NCI-H146 treated with DMSO at 0.1 percent for 48 hours (cell line): ENCODE data around the gene LMAN2.
"Not testable (repeated sequence)": the region's sequence is repeated elsewhere in the genome, so short reads cannot be mapped to it uniquely, and the experiment has no call there.

ENCODE experiments used
- DNase-seq: peaks from one replicate; lab custom pipeline; 2025; ENCODE audit not compliant: unreplicated experiment; lab: John Stamatoyannopoulos, UW

The LMAN2 gene

DNA sequence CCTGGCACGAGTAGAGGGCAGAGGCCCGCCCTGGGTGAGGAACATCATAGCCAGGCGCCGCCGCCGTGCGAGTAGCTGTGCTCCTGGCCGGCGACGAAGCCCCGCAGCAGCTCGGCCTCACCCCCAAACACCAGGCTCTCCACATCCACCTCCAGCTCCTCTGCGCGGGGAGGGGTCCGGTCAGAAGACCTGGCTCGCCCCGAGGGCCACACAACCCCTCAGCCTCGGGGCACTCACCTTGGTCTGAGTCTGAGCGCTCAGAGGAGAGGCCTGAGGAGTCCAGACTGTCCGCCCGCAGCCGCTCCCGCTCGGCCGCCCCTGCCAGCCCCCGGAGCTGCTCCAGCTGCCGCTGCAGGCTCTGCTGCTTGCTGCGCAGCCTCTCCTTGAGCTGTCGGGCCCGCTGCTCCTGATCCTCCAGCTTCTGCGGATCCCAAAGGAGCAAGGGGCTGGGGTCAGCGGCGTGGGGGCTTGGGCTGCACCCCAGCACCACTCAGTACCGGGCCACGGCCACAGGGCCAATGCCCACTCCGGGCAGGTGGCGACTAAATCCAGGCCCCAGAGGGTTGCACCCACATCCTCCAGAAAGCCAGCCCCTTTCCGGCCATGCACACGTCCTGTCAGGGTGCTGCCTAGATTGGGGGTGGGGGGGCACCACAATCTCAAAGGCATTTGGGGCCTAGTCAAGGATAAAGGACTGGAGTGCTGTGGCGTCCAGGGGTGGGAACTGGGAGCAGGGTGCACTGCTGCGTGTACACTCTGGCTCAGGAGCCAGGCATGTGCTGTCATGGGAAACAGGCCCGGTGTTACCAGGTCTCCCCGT is 43.7 kb downstream of the LMAN2 start:
- DNase-seq = no peak

DNA sequence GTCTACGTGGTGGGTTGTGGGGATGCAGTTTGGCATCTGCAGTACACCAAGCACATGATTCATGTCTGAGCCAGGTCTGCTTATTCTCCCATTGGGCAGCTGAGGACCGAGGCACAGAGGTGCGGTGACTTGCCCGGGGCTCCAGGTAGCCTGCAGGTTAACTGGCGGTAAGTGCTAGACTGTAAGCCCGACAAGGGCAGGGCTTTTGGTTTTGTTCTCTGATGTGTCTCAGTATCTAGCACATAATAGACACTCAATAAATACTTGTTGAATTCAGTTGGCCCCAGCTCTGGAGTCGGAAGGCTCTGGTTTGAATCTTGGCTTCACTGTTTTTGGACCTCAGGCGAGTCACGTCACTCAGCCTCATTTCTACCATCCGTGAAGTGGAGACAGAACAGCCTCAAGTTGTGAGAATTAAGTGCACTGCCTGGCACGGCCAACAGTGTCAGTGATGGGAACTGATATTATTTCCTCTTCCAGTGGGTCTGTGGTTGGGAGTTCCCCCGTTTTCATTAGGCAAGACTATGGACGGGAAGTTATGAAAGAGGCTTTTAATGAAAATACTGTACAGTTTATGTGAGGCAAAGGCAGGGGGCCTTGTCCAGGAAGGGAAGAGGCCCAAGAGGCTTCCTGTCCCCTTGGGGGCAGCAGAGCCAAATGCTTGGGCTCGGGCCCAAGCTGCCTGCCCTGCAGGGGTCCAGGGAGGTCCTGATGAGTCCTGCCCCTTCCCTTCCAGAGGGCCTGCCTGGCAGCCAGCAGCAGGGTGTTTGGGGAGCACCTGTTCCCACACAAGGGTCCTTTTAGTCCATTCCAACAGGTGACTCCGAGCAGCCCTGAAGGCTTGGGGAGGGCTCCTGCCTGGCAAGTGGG is 44.6 kb downstream of the LMAN2 start:
- no peak for DNase-seq

DNA sequence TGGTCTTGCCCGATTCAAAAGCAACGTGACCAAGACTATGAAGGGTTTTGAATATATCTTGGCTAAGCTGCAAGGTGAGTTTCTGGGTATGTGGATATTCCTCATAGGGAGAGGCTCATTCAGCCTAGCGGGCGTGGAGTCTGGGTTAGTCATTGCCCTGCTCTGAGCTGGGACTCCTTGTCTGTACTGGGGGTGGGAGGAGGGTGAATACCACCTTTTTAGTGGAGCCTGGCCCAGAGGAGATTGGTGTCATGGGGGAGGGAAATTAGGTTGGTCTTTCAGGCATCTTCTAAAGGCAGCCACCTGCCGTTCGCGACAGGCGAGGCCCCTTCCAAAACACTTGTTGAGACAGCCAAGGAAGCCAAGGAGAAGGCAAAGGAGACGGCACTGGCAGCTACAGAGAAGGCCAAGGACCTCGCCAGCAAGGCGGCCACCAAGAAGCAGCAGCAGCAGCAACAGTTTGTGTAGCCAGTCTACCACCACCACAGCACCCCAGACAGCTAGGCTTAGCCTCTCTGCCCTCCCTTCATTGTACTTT is 45.3 kb downstream of the LMAN2 start:
- not testable (repeated sequence) for DNase-seq

DNA sequence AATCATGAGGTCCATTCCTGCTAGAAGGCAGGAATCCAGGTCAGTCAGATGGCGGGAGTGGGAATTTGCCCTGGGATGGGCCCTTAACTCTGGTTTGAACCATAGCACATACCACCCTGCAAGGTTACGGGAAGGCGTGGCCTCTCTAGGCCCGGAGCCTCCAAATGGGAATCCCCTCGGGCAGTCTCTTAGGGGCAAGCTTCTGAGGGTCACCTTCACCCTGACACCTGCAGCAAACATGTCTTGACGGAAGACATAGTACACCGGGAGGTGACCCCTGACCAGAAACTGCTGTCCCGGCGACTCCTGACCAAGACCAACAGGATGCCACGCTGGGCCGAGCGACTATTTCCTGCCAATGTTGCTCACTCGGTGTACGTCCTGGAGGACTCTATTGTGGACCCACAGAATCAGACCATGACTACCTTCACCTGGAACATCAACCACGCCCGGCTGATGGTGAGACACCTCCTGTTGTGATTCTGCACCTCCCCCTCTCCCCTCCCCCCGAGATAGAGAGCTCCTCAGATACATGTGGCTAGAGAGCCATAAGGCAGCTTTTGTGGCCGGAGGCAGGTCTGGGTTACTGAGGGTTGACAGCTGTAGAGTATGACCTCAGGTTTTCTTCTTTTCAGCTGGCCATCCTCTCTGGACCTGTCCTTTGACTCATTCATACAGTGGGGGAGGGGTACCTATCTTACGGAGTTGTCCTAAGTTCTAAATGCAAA is 46.9 kb downstream of the LMAN2 start:
- no peak for DNase-seq

DNA sequence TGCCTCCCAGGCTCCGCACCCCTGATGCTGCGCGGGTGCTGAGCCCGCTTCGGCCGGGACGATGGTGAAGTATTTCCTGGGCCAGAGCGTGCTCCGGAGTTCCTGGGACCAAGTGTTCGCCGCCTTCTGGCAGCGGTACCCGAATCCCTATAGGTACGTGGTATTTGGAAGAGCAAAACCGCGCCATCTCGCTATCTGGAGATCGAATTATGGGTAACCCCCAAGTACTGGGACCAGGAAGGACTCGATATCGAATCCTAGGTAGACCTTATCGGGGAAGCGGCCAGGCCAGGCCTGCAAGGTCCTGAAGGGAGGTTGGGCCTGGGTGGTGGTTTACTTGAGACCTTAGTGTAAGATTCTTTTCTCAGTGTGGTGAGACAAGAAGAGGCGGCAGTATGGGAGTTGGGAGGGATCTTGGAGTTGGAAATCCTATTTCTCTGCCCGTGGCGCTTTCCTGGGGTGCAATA is 47.5 kb downstream of the LMAN2 start:
- DNase-seq = no peak

DNA sequence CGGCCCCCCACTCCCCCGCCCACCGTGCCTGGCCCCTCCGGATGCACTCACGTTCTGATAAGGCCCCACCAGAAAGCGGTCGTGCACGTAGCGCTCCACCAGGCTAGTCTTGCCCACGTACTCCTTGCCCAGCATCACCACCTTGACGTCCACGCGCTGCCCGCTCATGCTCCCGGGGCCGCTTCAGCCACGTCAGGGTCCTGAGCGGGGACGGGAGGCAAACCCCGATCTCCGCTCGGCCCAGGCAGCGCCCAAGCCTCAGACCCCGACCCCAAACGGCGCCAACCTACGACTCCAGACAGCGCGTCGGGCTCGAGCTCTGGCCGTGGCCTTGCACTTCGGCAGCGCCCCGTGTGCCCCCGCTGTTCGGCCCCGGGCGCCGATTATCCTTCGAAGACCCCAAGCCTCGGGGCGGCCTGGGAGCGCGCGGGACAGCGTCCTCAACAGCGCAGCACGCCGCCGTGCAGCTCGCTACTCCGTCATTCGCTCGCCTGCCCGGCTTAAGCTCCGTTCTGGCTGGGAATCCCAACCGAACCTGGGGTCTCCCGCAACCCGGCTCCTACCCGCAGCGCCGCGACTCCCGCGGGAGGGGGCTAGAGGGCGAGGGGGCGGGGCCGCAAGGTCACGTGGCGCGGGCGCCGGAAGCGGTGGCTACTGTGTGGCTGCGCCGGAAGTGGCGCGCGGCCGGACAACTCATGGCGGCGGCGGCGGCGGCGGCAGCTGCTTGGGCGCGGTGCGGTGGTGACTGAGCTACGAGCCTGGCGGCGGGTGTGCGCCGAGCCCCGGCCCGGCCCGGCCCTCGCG is 48.1 kb downstream of the LMAN2 start, which contains the start of the genes PRELID1 and RAB24:
PRELID1 (plus strand) TSS at position 679 of the 804 bp plus-strand sequence. CDS start 187 bp downstream, outside the sequence.
RAB24 (minus strand) TSS at position 599 of the 804 bp plus-strand sequence; CDS start at position 168, 431 bp downstream.
- DNase-seq = peak; percentile 26

DNA sequence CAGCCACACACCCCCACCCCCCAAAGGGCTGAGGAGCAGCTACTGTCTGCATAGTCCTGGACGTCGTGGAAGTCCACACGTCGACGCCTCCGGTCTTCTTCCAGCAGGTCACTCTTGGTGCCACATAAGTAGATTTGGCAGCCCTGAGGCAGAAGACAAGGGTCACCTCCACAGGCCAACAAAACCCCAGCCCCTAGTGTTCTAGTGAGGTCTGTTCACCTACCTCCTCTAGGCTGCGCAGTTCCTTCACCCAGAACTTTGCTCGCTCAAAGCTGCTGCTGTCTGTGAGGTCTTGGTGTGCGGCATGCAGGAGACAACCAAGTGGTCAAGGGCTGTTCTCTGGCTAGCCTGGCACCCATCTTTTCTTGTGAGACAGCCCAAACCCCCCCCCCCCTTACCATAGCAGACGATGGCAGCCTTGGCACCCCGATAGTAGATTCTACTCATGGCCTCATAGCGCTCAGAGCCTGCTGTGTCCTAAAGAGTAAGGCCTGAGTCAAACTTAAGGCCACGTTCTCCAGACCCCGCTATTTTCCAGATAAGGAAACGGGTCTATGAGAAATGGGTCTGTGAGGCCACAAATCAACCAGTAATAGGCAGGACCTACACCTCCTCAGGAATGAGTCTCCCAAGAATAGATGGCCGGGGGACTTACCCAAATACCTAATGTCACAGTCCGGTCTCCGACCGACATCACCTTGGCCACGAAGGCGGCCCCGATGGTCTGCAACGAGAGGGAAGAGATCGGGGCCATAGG is 48.9 kb downstream of the LMAN2 start:
- DNase-seq = no peak

DNA sequence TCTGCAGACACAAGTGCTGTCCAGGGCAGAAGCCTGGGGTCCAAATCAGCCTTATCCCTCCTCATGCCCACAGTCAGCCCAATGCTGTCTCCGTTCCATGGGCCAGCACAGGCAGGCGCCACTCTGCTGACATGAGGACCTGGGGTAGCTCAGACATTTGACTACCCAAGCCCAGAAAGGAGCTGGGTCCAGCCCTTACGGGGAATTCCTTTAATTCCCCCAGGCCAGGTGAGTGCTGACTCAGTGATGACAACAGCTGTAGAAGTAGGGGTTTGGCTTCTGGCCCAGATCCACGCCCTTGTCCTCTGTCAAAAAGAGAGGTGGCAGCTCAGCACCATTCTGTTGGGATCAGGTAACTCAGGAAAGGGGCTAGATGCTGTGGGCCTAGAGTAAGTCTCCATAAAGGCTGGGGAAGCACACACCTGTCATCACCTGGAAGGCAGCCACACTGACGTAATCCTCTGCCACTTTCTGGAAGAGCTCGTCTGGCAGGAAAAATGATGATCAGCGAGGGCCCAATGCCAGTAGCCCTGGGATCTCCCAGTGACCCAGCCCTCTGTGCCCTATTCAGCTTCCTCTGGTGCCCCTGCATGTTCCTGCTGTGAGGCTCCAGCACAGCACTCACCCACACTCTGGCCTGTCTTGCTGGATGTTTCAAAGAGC is 49.8 kb downstream of the LMAN2 start:
- DNase-seq = no peak

DNA sequence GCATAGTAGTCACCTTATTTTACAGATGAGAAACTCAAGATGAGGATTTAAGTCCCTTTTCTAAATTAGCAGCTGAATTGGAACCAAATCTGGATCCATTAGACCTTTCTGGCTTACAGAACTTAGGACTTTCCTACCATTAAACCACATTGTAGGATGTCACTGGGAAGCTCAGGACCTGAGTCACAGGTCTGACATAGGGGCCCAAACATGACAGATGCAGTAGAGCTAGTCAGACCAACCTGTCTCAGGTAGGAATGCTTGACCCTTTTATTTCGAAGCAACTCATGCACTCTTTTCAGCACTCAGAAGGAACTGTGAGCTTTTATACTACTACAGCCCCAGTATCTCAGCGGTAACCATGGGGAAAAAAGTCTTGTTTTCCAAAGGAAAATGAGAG is 50.5 kb downstream of the LMAN2 start:
- DNase-seq = no peak

DNA sequence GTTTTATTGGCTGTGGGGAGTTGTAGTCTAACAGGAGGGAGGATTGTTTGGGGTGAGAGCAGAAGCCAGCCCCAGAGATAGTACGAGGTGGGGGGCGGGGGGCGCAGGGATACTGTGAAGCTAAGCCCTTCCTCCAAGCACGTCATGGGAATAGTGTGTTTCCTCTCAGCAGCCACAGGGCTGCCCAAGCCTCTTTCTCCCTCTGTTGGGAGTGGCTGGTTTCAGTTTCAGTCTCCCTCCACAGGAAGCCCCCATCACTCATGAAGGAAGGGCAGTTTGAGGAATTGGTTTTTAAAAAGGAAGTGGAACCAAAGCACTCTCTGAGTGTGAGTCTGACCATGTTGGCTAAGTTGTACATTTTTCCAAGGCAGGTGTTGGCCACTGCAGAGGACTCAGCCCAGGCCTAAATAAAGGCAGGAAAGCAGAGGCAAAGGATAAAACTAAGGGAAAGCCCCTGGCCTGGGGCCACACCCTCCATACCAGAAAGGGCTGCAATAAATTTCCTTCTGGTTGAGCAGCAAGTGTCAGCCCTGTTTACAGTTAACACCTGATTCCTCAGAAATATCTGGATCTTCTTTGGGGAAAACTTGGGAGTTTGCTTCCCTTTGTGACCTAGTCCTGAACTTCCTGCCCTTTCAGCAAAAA is 51.1 kb downstream of the LMAN2 start:
- DNase-seq = no peak

DNA sequence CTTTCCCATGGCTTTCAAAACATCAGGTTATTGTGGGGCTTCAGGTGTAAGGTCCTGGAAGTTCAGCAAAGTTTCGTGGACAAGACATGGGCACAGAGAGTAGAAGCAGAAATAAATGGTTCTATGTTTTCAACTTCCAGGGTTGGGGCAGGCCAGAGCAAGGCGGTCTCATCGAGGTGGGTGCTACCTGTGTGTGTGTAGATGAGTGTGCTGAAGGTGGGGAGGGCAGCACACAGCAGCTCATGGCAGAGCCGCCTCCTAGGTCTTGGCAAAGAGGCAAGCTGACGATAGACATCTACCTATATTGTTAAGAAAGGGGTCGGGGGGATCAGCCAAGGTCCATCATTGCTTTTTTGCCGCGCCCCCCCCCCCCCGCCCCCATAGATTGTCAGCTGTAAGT is 51.8 kb downstream of the LMAN2 start:
- DNase-seq = no peak

DNA sequence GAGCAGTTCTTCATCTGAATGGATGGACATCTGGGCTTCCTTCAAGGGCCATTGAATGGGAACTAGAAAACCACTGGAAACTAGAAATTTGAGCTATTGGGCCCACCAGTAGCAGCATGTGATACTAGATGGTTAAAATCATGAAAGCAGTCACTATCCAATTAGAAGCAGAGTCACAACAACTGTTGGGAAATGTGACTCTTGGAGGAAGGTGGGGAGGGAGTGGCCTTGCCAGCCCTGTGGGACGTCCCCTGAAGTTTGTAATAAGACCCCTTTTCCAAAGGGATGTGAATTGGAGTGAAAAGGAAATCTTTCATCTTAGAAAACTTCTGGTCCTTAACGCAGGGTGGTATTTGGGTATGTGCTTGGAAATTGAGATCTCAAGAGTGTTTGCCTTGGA is 53.5 kb downstream of the LMAN2 start:
- DNase-seq = no peak

DNA sequence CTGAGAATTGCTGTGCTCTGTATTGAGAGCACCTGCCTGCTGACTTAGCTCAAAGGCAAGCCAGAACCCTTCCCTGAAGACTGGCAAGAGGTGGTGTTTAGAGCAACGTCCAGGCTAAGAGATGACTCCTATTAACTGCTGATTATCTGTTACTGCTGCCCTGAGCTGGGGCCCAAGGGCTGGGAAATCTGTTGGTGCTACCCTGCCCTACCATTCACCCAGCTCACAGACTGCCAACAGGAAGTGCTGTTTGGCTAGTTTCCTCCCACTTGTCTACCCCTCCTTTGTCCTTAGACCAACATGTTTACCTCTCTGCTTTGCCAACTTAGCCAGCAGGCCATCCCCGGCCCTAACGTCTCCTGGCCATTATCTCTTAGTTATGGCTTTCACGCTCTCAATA is 54.9 kb downstream of the LMAN2 start:
- DNase-seq = no peak

DNA sequence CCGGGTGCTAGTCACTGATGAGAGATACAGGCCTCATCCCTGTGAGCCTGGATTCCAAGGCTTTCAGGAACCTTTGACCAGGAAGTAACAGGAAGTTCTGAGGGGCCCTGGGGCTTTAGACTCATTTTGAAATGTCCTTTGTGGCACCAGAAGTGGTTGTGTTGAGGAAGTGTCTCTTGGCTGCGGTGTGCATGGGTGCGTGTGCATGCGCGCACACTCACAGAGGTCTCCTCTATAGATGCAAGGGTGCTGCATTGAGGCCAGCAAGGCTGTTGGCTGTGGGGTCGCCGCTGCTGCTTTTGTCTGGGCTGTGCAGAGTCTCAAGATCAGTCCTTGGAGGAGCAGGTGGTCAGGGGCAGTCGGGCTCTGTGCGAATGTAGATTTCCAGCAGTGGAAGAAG is 55.5 kb downstream of the LMAN2 start:
- no peak for DNase-seq

DNA sequence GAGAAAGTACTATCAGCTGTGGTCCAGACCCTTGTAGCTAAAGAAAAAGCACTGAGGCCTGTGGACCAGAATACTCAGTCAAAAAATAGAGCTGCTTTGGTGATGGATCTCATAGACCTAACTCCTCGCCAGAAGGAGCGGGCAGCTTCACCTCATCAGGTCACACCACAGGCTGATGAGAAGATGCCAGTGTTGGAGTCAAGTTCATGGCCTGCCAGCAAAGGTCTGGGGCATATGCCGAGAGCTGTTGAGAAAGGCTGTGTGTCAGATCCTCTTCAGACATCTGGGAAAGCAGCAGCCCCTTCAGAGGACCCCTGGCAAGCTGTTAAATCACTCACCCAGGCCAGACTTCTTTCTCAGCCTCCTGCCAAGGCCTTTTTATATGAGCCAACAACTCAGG is 56.8 kb downstream of the LMAN2 start:
- DNase-seq = no peak

DNA sequence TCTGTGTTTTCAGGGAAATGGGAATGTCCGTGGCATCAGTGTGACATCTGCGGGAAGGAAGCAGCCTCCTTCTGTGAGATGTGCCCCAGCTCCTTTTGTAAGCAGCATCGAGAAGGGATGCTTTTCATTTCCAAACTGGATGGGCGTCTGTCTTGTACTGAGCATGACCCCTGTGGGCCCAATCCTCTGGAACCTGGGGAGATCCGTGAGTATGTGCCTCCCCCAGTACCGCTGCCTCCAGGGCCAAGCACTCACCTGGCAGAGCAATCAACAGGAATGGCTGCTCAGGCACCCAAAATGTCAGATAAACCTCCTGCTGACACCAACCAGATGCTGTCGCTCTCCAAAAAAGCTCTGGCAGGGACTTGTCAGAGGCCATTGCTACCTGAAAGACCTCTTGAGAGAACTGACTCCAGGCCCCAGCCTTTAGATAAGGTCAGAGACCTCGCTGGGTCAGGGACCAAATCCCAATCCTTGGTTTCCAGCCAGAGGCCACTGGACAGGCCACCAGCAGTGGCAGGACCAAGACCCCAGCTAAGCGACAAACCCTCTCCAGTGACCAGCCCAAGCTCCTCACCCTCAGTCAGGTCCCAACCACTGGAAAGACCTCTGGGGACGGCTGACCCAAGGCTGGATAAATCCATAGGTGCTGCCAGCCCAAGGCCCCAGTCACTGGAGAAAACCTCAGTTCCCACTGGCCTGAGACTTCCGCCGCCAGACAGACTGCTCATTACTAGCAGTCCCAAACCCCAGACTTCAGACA is 57.5 kb downstream of the LMAN2 start:
- DNase-seq = no peak

DNA sequence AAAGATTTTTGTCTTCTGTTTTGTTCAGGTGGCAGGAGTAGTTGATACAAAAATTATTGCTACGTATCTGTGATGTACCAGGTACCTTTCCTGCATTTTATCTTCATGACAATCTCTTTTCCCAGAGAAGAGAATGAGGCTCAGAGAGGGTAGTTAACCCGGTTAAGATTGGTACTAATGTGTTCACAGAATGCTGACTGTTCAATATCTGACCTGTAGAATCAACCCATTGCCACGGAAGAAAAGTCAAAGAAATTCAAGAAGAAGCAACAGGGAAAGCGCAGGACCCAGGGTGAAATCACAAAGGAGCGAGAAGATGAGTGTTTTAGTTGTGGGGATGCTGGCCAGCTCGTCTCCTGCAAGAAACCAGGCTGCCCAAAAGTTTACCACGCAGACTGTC is 59.7 kb downstream of the LMAN2 start:
- DNase-seq = no peak
